Endodermal cell (in vitro differentiated cells): ENCODE results near the gene QSOX2. TPM values are rescaled to one million over a fixed set of nuclear protein-coding genes. Genes with fewer than 3 reads are reported as not detected.

ENCODE experiments used
- DNase-seq: peaks from one replicate; pipeline ENCODE4 v3.0.0-alpha.2; 2017
- H3K27ac ChIP-seq: 2 replicates; pipeline ENCODE4 v1.5.1; 2013; ENCODE audit warnings: mild to moderate bottlenecking, low read depth, low read length, moderate library complexity
- H3K27me3 ChIP-seq: 2 replicates; pipeline ENCODE4 v1.6.1; 2013; ENCODE audit warnings: mild to moderate bottlenecking, low read length, moderate library complexity; ENCODE audit not compliant: insufficient read depth, control insufficient read depth, poor library complexity, severe bottlenecking
- H3K36me3 ChIP-seq: 2 replicates; pipeline ENCODE4 v1.7.0; 2013; ENCODE audit warnings: mild to moderate bottlenecking, low read length, moderate library complexity; ENCODE audit not compliant: control insufficient read depth, insufficient read depth
- H3K4me1 ChIP-seq: one replicate; pipeline ENCODE4 v1.7.0; 2013; ENCODE audit warnings: low read length; ENCODE audit not compliant: control insufficient read depth, insufficient read depth
- H3K4me3 ChIP-seq: 2 replicates; pipeline ENCODE4 v1.5.1; 2013; ENCODE audit warnings: mild to moderate bottlenecking, low read length, moderate library complexity
- H3K9ac ChIP-seq: 2 replicates; pipeline ENCODE4 v1.6.1; 2013; ENCODE audit warnings: mild to moderate bottlenecking, low read length, moderate library complexity; ENCODE audit not compliant: poor library complexity, severe bottlenecking; ENCODE audit errors: extremely low read depth
- H3K9me3 ChIP-seq: 2 replicates; pipeline ENCODE4 v1.6.1; 2013; ENCODE audit warnings: mild to moderate bottlenecking, low read length, moderate library complexity; ENCODE audit not compliant: control insufficient read depth
- H3K27ac Mint-ChIP-seq: 2 replicates; pipeline ENCODE4 v1.8.0; 2020; ENCODE audit warnings: mixed read lengths
- H3K27me3 Mint-ChIP-seq: 2 replicates; pipeline ENCODE4 v1.8.0; 2021; ENCODE audit warnings: mild to moderate bottlenecking, mixed read lengths; ENCODE audit not compliant: insufficient read depth
- H3K36me3 Mint-ChIP-seq: 2 replicates; pipeline ENCODE4 v1.8.0; 2020; ENCODE audit warnings: low read depth, mixed read lengths
- H3K4me1 Mint-ChIP-seq: 2 replicates; pipeline ENCODE4 v1.8.0; 2020; ENCODE audit warnings: mixed read lengths
- H3K4me3 Mint-ChIP-seq: 2 replicates; pipeline ENCODE4 v1.8.0; 2020; ENCODE audit warnings: mild to moderate bottlenecking, moderate library complexity, mixed read lengths
- H3K9me3 Mint-ChIP-seq: 2 replicates; pipeline ENCODE4 v1.8.0; 2020; ENCODE audit warnings: mild to moderate bottlenecking, mixed read lengths
- WGBS, 2 experiments: methylation state at CpG; one replicate each; pipeline versions ENCODE4 v1.1.5 to v1.1.7; 2013; ENCODE audit warnings: missing lambda C conversion rate in 2 of 2, mixed read lengths in 1 of 2; ENCODE audit not compliant: insufficient coverage in 1 of 2, insufficient read length in 1 of 2; 5-methylcytosine and 5-hydroxymethylcytosine counted together
- total RNA-seq, 2 donors: library from RNA; stranded (reverse); fragmentation: NEBNext Ultra II Directional in 1 of 2; extraction: Animal tissue kit (Norgen Biotek cat#: 25700) in 1 of 2; gene quantifications; 2 replicates in 1 of 2; 3 replicates in 1 of 2; pipeline ENCODE4 v1.2.1, GENCODE V29; 2021
- TF ChIP-seq, protein P1 (sequence below): fragments of 200-600 bp; sonication (generic); conservative IDR thresholded peaks from 2 replicates; pipeline ENCODE4 v1.5.0; 2021; ENCODE audit warnings: antibody characterized with exemption, mild to moderate bottlenecking

The QSOX2 gene
- total RNA-seq, 2 donors from 2014 or later: 22.0 to 26.3 TPM

DNA sequence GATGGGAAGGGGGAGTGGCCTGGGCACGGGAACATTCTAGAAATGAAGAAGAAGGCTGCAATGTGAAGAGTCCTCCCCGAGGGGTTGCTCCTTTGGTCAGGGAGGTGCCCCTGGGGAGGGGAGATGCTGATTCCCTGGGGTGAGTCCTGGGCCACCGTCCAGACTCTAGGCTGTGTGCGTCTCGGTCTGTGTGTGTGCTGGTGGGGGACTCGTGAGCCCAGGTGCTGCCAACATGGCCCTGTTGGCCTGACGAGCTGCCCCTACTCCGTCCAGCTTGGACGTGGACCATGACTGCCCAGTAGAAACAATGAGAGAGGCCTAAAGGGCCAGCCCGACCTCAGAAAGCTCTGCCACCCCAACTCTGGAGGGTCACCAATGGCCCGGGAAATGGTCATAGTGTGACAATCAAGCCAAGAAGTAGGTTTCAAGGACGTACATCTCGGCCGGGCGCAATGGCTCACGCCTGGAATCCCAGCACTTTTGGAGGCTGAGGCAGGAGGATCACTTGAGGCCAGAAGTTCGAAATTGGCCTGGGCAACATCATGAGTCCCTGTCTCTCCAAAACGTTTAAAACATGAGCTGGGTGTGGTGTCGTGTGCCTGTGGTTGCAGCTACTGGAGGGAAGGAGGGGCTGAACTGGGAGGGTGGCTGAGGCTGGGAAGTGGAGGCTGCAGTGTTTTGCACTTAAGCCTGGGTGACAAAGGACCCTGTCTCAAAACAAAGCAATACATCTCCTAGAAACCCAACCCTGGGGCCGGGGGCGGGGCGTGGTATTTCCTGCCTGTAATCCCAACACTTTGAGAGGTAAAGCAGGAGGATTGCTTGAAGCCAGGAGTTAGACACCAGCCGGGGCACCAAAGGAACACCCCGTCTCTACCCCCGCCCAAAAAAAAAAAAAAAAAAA lies 57.7 kb downstream of the QSOX2 start:
- no peaks in the 10 kb centered on the region for H3K36me3 ChIP-seq
- Mint-ChIP-seq H3K27ac (no peak overlapping the region), H3K4me3 (no peak overlapping the region), H3K4me1 (no peaks in the 10 kb centered on the region), H3K36me3 (no peaks in the 10 kb centered on the region), H3K9me3 (no peaks in the 10 kb centered on the region), H3K27me3 (peaks cover 28% of the 10 kb centered on the region)
- no peaks in the 10 kb centered on the region for H3K9me3 ChIP-seq
- H3K27ac ChIP-seq: no peak overlapping the region
- WGBS, 2 experiments: 82 to 86% methylated on average over 17 to 25 of the region's 25 CpGs
- TF ChIP-seq, protein P1, sequence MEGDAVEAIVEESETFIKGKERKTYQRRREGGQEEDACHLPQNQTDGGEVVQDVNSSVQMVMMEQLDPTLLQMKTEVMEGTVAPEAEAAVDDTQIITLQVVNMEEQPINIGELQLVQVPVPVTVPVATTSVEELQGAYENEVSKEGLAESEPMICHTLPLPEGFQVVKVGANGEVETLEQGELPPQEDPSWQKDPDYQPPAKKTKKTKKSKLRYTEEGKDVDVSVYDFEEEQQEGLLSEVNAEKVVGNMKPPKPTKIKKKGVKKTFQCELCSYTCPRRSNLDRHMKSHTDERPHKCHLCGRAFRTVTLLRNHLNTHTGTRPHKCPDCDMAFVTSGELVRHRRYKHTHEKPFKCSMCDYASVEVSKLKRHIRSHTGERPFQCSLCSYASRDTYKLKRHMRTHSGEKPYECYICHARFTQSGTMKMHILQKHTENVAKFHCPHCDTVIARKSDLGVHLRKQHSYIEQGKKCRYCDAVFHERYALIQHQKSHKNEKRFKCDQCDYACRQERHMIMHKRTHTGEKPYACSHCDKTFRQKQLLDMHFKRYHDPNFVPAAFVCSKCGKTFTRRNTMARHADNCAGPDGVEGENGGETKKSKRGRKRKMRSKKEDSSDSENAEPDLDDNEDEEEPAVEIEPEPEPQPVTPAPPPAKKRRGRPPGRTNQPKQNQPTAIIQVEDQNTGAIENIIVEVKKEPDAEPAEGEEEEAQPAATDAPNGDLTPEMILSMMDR: no peak
- DNase-seq: peak; percentile 70
- H3K27me3 ChIP-seq: peaks cover 29% of the 10 kb centered on the region
- no peaks in the 10 kb centered on the region for H3K4me1 ChIP-seq
- H3K4me3 ChIP-seq: no peak overlapping the region
- no peak overlapping the region for H3K9ac ChIP-seq

DNA sequence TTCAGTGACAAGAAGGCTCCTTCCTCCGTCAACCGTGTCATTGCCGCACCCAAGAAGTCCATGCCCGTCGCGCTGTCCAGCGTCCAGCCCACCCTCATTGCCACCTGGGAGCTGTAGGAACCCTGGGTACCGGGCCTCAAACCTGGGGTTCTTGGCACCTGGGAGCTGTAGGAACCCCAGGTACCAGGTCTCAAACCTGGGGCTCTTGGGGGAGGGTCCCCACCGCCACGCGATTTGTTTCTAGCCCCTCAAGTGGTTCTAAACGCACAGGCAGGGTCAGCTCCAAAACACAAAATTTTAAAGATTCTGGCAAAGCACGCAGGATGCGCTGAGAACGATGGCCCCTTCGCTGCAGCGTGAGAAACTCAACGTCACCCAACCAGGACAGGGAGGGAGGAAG lies 58.4 kb downstream of the QSOX2 start:
- 93 to 97% methylated on average over 15 to 18 of the region's 18 CpGs for WGBS, 2 experiments
- Histone ChIP-seq H3K27me3 (peaks cover 21% of the 10 kb centered on the region), H3K4me1 (no peaks in the 10 kb centered on the region), H3K9ac (no peak overlapping the region), H3K4me3 (no peak overlapping the region), H3K27ac (no peak overlapping the region), H3K9me3 (no peaks in the 10 kb centered on the region), H3K36me3 (no peaks in the 10 kb centered on the region)
- peaks cover 21% of the 10 kb centered on the region for H3K27me3 Mint-ChIP-seq
- H3K9me3 Mint-ChIP-seq: no peaks in the 10 kb centered on the region
- no peak for DNase-seq
- no peaks in the 10 kb centered on the region for H3K4me1 Mint-ChIP-seq
- no peak overlapping the region for H3K4me3 Mint-ChIP-seq
- TF ChIP-seq, protein P1: no peak
- no peak overlapping the region for H3K27ac Mint-ChIP-seq
- no peaks in the 10 kb centered on the region for H3K36me3 Mint-ChIP-seq

- peaks cover 13% of the 10 kb centered on the region for H3K27me3 Mint-ChIP-seq
- no peak overlapping the region for H3K27ac ChIP-seq
- no peaks in the 10 kb centered on the region for H3K36me3 Mint-ChIP-seq
- H3K4me1 Mint-ChIP-seq: no peaks in the 10 kb centered on the region
- no peaks in the 10 kb centered on the region for H3K9me3 ChIP-seq
- H3K4me1 ChIP-seq: no peaks in the 10 kb centered on the region
- H3K4me3 ChIP-seq: no peak overlapping the region
- H3K36me3 ChIP-seq: no peaks in the 10 kb centered on the region
- H3K27ac Mint-ChIP-seq: no peak overlapping the region
- no peaks in the 10 kb centered on the region for H3K9me3 Mint-ChIP-seq
- TF ChIP-seq, protein P1: no peak
- H3K27me3 ChIP-seq: peaks cover 13% of the 10 kb centered on the region
- no peak overlapping the region for H3K9ac ChIP-seq
- no peak overlapping the region for H3K4me3 Mint-ChIP-seq
- WGBS, 2 experiments: 89 to 98% methylated on average over 13 to 14 of the region's 14 CpGs
- no peak for DNase-seq
Measured at GRCh38 chr9:136186386-136186785, 59.2 kb downstream of the QSOX2 start.
